CD14-positive monocyte (primary cell): ENCODE data around the gene BMP4. TPM values are rescaled to one million over a fixed set of nuclear protein-coding genes. Genes with fewer than 3 reads are reported as not detected.
"Not testable (repeated sequence)": the region's sequence is repeated elsewhere in the genome, so short reads cannot be mapped to it uniquely, and the experiment has no call there.

Experiments
- DNase-seq, 3 donors: peaks; one replicate each; pipeline ENCODE4 v3.0.0-alpha.2; 2011 to 2022
- H2AFZ ChIP-seq: 2 replicates; pipeline ENCODE4 v1.6.0; 2012; ENCODE audit warnings: mild to moderate bottlenecking, low read depth, low read length, inconsistent platforms; ENCODE audit not compliant: insufficient read depth, poor library complexity, severe bottlenecking
- H3K27ac ChIP-seq, 2 donors: 1 replicate in 1 of 2; 2 replicates in 1 of 2; pipeline ENCODE4 v1.5.1; 2012 to 2013; ENCODE audit warnings: low read length in 2 of 2, control low read depth in 1 of 2, inconsistent platforms in 1 of 2, low read depth in 1 of 2, mild to moderate bottlenecking in 1 of 2
- H3K27me3 ChIP-seq, 2 donors: one replicate each; pipeline versions ENCODE4 v1.6.0 to v1.6.1; 2011 to 2013; ENCODE audit warnings: low read length in 2 of 2; ENCODE audit not compliant: control insufficient read depth in 2 of 2, insufficient read depth in 2 of 2
- H3K36me3 ChIP-seq, 2 donors: replicated peaks in 1 of 2; 1 replicate in 1 of 2; 2 replicates in 1 of 2; pipeline versions ENCODE4 v1.5.1 to v1.6.1; 2012 to 2013; ENCODE audit warnings: low read length in 2 of 2, control low read depth in 1 of 2, inconsistent platforms in 1 of 2, mild to moderate bottlenecking in 1 of 2; ENCODE audit not compliant: insufficient read depth in 2 of 2, control insufficient read depth in 1 of 2
- H3K4me1 ChIP-seq, 2 donors: 1 replicate in 1 of 2; 2 replicates in 1 of 2; pipeline versions ENCODE4 v1.5.1 to v1.6.1; 2012 to 2013; ENCODE audit warnings: low read length in 2 of 2, control low read depth in 1 of 2, inconsistent platforms in 1 of 2, mild to moderate bottlenecking in 1 of 2, moderate library complexity in 1 of 2; ENCODE audit not compliant: insufficient read depth in 2 of 2, control insufficient read depth in 1 of 2
- H3K4me2 ChIP-seq: replicated peaks from 2 replicates; pipeline ENCODE3; 2012; ENCODE audit warnings: low read length, moderate library complexity, mild to moderate bottlenecking; ENCODE audit not compliant: poor library complexity, severe bottlenecking; ENCODE audit errors: extremely low read depth
- H3K4me3 ChIP-seq, 3 experiments: fragments of 200-600 bp in 1 of 3; sonication (generic) in 1 of 3; replicated peaks in 1 of 3; 1 replicate in 2 of 3; 2 replicates in 1 of 3; pipeline ENCODE4 v1.5.1; 2011 to 2013; ENCODE audit warnings: low read length in 3 of 3, mild to moderate bottlenecking in 3 of 3, control low read depth in 2 of 3, low read depth in 2 of 3, inconsistent platforms in 1 of 3, moderate library complexity in 1 of 3
- H3K79me2 ChIP-seq: 2 replicates; pipeline ENCODE4 v1.6.0; 2012; ENCODE audit warnings: mild to moderate bottlenecking, control low read depth, inconsistent platforms, low read length, moderate library complexity; ENCODE audit not compliant: insufficient read depth
- H3K9ac ChIP-seq: 2 replicates; pipeline ENCODE4 v1.6.0; 2017; ENCODE audit warnings: low read length, mild to moderate bottlenecking; ENCODE audit not compliant: insufficient read depth, poor library complexity, severe bottlenecking
- H3K9me3 ChIP-seq, 2 donors: replicated peaks in 1 of 2; 1 replicate in 1 of 2; 2 replicates in 1 of 2; pipeline versions ENCODE4 v1.5.1 to v1.6.1; 2012 to 2013; ENCODE audit warnings: low read length in 2 of 2, control low read depth in 1 of 2; ENCODE audit not compliant: control insufficient read depth in 1 of 2, insufficient read depth in 1 of 2
- H4K20me1 ChIP-seq: 2 replicates; pipeline ENCODE4 v1.6.0; 2012; ENCODE audit warnings: mild to moderate bottlenecking, low read length, control low read depth, moderate library complexity; ENCODE audit not compliant: insufficient read depth
- H3K27ac Mint-ChIP-seq, 7 donors: one replicate each; pipeline ENCODE4 v1.8.0; 2020; ENCODE audit warnings: mild to moderate bottlenecking in 7 of 7, mixed read lengths in 7 of 7, moderate library complexity in 6 of 7, inconsistent platforms in 2 of 7
- H3K27me3 Mint-ChIP-seq, 3 donors: one replicate each; pipeline ENCODE4 v1.8.0; 2021 to 2022; ENCODE audit warnings: low read depth in 3 of 3, mild to moderate bottlenecking in 3 of 3, mixed read lengths in 3 of 3, moderate library complexity in 3 of 3, inconsistent platforms in 1 of 3
- H3K36me3 Mint-ChIP-seq, 2 donors: one replicate each; pipeline ENCODE4 v1.8.0; 2020; ENCODE audit warnings: mixed read lengths in 2 of 2, inconsistent platforms in 1 of 2, mild to moderate bottlenecking in 1 of 2
- H3K4me1 Mint-ChIP-seq: one replicate; pipeline ENCODE4 v1.8.0; 2020; ENCODE audit warnings: mild to moderate bottlenecking, mixed read lengths
- H3K4me3 Mint-ChIP-seq, 2 donors: one replicate each; pipeline ENCODE4 v1.8.0; 2020; ENCODE audit warnings: mild to moderate bottlenecking in 2 of 2, mixed read lengths in 2 of 2, moderate library complexity in 1 of 2
- H3K9me3 Mint-ChIP-seq, 7 donors: one replicate each; pipeline ENCODE4 v1.8.0; 2020 to 2022; ENCODE audit warnings: mixed read lengths in 7 of 7, mild to moderate bottlenecking in 6 of 7, moderate library complexity in 6 of 7, inconsistent platforms in 2 of 7
- WGBS: methylation state at CpG from one replicate; pipeline ENCODE4 v1.1.5; 2013; ENCODE audit warnings: missing lambda C conversion rate; ENCODE audit not compliant: insufficient coverage; 5-methylcytosine and 5-hydroxymethylcytosine counted together
- intact Hi-C, 2 donors: fragments of 100-400 bp; cut with micrococcal nuclease; formaldehyde crosslinking; loops; one replicate each; pipeline versions ENCODE4 v1.15.0 to v1.15.1; 2023
- polyA plus RNA-seq, 3 donors: library from polyadenylated mRNA; depleted of rRNA in 1 of 3; unstranded in 2 of 3; stranded (reverse) in 1 of 3; fragments of 300-500 nt in 2 of 3; fragments of >200 nt in 1 of 3; fragmentation: Illumina TruSeq in 2 of 3; gene quantifications; 1 replicate in 2 of 3; 2 replicates in 1 of 3; pipeline ENCODE4 v1.2.3, GENCODE V29; 2012 to 2021
- TF ChIP-seq, protein P1 (sequence below): fragments of 200-600 bp; IDR thresholded peaks from one replicate; pipeline ENCODE4 v1.8.0; 2022; ENCODE audit warnings: antibody characterized with exemption, mild to moderate bottlenecking

BMP4 gene
- polyA plus RNA-seq, 3 donors: 0.28 TPM; not detected in 2

DNA sequence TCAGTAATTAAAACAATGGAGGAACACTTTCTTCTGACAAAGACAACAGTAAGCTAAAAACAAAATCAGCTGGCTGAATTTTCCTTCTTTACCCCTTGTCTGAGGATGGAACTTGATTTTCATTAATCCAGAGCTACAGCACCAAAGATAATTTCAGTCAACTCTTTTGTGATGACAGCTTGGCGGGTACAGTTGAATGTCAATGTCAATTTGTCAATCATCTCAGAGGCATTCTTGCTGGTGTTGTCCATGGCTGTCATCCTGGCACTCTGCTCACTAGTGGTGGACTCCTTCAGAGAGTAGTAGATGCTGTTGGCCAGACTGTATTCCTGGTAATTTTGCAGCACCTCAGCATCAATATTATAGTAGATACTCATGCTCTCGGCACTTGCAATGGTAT, 34.4 kb upstream of the BMP4 start:
- Mint-ChIP-seq H3K27me3 (peaks cover 0 to 9% (median 1%) of the 10 kb centered on the region in 3 donors), H3K9me3 (peaks cover 2 to 15% (median 7%) of the 10 kb centered on the region in 7 donors), H3K27ac (no peak overlapping the region), H3K4me3 (no peak overlapping the region), H3K36me3 (no peaks in the 10 kb centered on the region), H3K4me1 (no peaks in the 10 kb centered on the region)
- Histone ChIP-seq H3K79me2 (no peaks in the 10 kb centered on the region), H3K27me3 (no peaks in the 10 kb centered on the region), H3K9me3 (peaks cover 5 to 6% of the 10 kb centered on the region in 2 donors), H3K27ac (no peak overlapping the region), H3K4me2 (no peak overlapping the region), H3K36me3 (no peaks in the 10 kb centered on the region), H2AFZ (no peak overlapping the region), H3K4me1 (no peaks in the 10 kb centered on the region), H4K20me1 (no peaks in the 10 kb centered on the region), H3K9ac (no peak overlapping the region), H3K4me3 (no peak overlapping the region)
- TF ChIP-seq, protein P1, sequence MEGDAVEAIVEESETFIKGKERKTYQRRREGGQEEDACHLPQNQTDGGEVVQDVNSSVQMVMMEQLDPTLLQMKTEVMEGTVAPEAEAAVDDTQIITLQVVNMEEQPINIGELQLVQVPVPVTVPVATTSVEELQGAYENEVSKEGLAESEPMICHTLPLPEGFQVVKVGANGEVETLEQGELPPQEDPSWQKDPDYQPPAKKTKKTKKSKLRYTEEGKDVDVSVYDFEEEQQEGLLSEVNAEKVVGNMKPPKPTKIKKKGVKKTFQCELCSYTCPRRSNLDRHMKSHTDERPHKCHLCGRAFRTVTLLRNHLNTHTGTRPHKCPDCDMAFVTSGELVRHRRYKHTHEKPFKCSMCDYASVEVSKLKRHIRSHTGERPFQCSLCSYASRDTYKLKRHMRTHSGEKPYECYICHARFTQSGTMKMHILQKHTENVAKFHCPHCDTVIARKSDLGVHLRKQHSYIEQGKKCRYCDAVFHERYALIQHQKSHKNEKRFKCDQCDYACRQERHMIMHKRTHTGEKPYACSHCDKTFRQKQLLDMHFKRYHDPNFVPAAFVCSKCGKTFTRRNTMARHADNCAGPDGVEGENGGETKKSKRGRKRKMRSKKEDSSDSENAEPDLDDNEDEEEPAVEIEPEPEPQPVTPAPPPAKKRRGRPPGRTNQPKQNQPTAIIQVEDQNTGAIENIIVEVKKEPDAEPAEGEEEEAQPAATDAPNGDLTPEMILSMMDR: no peak
- WGBS: 100% methylated on average over 1 of the region's 2 CpGs
- no peak for DNase-seq
- intact Hi-C loops: no loop called here

DNA sequence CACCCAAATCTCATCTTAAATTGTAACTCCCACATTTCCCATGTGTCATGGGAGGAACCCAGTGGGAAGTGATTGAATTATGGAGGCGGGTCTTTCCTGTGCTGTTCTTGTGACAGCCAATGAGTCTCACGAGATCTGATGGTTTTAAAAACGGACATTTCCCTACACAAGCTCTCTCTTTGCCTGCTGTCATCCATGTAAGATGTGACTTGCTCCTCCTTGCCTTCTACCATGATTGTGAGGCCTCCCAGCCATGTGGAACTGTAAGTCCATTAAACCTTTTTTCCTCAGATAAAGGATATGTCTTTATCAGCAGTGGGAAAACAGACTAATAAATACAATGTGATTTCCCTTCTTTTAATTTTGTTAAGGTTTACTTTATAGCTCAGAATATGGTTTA, 30.1 kb upstream of the BMP4 start:
- H3K36me3 ChIP-seq, H3K27me3 Mint-ChIP-seq, H2AFZ ChIP-seq, DNase-seq, H3K27ac Mint-ChIP-seq, H3K4me2 ChIP-seq, H3K4me1 ChIP-seq, H3K4me3 ChIP-seq, intact Hi-C loops, H3K27ac ChIP-seq, H4K20me1 ChIP-seq, H3K36me3 Mint-ChIP-seq, H3K79me2 ChIP-seq, H3K27me3 ChIP-seq, H3K4me3 Mint-ChIP-seq, H3K4me1 Mint-ChIP-seq, H3K9ac ChIP-seq: not testable (repeated sequence)
- peaks cover 11 to 30% (median 23%) of the 10 kb centered on the region in 7 donors for H3K9me3 Mint-ChIP-seq
- peaks cover 17 to 23% of the 10 kb centered on the region in 2 donors for H3K9me3 ChIP-seq
- no CpG with 5 or more reads among the region's 3 CpGs for WGBS

DNA sequence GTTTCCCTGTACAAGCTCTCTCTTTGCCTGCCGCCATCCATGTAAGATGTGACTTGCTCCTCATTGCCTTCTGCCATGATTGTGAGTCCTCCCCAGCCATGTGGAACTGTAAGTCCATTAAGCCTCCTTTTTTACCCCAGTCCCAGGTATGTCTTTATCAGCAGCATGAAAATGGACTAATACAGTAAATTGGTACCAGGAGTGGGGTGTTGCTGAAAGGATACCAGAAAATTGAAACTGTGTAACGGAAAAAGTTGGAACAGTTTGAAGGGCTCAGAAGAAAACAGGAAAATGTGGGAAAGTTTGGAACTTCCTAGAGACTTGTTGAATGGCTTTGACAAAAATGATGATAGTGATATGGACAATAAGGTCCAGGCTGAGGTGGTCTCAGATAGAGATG, 28.3 kb upstream of the BMP4 start:
- H3K36me3 Mint-ChIP-seq, H3K36me3 ChIP-seq, H3K4me1 ChIP-seq, H3K4me3 Mint-ChIP-seq, H3K9ac ChIP-seq, H3K27ac ChIP-seq, H3K27ac Mint-ChIP-seq, H3K4me2 ChIP-seq, intact Hi-C loops, DNase-seq, H3K4me3 ChIP-seq, H4K20me1 ChIP-seq, H3K27me3 ChIP-seq, H3K4me1 Mint-ChIP-seq, H3K79me2 ChIP-seq, H3K27me3 Mint-ChIP-seq, H2AFZ ChIP-seq: not testable (repeated sequence)
- H3K9me3 Mint-ChIP-seq: peaks cover 9 to 30% (median 23%) of the 10 kb centered on the region in 7 donors
- H3K9me3 ChIP-seq: peaks cover 15 to 23% of the 10 kb centered on the region in 2 donors
- 100% methylated on average over 1 of the region's 2 CpGs for WGBS
